LNCaP clone FGC (cell line): ENCODE measurements around the gene DPF3.

Experiments used
- DNase-seq: peaks from one replicate; pipeline ENCODE4 v3.0.0-alpha.2; 2011; ENCODE audit warnings: low read depth
- H3K4me3 ChIP-seq: 2 replicates; pipeline ENCODE4 v1.5.1; 2011; ENCODE audit warnings: mild to moderate bottlenecking, low read depth, low read length, control low read depth
- TF ChIP-seq, protein P1 (sequence below): IDR thresholded peaks from 2 replicates; pipeline ENCODE4 v1.5.1; 2012; ENCODE audit warnings: mild to moderate bottlenecking; ENCODE audit not compliant: control insufficient read depth, insufficient read depth; ENCODE audit errors: extremely low read depth

The DPF3 gene

DNA sequence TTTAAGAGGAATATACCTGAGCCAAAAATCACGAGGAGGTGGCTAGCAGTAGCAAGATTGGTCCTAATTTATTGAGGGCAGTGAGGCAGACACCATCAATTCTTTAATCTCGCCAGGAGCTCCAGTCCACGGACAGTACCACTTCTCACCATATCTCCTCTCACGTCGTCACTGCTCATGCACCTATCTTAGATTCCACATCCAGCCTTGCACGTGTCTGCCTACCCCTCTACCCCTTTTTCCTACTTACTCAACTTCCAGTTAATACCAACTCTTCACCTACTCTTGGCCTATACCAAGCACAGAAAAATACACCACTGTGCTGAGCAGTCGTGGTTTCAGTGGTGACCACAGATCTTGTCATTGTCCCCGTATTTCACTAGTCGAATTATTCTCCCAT, 246.1 kb downstream of the DPF3 start:
- no peak for DNase-seq
- TF ChIP-seq, protein P1, sequence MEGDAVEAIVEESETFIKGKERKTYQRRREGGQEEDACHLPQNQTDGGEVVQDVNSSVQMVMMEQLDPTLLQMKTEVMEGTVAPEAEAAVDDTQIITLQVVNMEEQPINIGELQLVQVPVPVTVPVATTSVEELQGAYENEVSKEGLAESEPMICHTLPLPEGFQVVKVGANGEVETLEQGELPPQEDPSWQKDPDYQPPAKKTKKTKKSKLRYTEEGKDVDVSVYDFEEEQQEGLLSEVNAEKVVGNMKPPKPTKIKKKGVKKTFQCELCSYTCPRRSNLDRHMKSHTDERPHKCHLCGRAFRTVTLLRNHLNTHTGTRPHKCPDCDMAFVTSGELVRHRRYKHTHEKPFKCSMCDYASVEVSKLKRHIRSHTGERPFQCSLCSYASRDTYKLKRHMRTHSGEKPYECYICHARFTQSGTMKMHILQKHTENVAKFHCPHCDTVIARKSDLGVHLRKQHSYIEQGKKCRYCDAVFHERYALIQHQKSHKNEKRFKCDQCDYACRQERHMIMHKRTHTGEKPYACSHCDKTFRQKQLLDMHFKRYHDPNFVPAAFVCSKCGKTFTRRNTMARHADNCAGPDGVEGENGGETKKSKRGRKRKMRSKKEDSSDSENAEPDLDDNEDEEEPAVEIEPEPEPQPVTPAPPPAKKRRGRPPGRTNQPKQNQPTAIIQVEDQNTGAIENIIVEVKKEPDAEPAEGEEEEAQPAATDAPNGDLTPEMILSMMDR: no peak
- H3K4me3 ChIP-seq: no peak overlapping the region

DNA sequence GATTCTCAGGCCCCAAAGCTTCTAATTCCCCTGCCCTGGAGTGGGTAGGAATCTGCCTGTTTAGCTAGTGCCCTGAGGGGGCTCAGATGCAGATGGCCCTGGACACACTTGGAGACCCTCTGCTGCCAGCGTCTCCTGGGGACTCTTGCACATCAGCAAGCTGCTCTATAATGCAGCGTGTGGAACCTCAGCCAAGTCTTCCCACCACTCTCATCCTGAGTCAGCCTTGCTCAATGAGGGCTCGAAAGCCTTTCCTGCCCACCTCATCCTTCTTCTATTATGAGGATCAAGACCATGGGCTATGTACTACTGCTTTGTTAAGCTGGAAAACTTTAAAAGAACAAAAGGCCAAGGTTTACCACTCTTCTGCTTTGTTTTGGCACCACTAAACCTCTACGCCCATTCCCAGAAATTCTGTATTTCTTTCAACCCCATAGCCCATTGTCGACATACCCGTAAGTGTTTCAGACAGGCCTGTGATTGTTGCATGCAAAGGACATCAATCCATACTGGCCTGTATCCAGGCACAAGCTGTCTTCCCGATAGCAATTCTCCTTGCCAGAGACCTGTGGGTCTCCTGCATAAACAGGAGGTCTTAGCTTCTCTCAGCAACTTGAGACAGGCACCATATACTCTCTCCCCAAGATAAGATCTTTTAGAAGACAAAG, 246.9 kb downstream of the DPF3 start:
- no peak overlapping the region for H3K4me3 ChIP-seq
- DNase-seq: no peak
- TF ChIP-seq, protein P1: no peak

DNA sequence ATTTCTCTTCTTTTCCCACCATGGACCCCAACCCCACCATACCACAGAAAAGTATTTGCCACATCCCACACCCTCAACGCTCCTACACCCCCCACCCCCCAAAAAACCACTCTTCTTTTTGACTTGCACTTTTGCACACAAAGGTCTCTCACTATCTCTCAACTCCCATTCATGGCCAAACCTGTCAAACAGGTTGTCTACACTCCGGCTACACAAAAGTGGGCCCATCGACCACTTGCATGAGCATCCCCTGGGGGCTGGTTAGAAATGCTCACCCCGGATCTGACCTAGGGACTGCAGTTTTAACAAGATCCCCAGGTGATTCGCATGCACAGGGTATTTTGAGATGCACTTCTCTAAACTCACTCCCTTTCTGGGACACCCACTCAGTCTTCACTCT, 248.2 kb downstream of the DPF3 start:
- no peak for DNase-seq
- no peak overlapping the region for H3K4me3 ChIP-seq
- TF ChIP-seq, protein P1: no peak

DNA sequence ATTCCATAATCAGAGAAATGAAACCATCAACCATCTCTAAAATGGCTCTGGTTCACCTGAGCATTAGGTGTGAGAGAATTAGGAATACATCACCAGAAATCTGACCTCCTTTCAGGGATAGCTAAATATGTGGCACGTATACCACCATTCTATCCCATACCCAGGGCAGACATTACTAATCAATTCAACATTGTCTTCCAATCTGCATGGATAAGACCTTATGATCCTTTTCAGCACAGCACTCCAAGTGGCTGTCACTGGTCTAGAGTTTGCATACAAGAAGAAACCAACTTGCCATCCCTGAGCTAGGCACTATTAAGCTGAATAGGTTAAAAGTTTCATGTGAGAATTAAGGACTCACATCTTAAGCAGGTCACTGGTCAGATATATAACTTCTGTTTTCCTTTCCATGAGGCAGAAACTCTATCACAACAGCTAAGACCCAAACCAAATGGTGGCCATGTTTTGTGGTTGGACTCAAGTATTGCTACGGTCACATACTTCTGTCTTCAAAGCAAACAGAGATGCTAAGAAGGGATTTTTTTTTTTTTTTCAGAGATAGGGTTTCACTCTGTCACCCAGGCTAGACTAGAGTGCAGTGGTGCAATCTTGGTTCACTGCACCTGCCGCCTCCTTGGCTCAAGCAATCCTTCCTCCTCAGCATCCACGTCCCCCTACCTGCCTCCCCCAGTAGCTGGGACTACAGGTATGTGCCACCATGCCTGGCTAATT, 249.0 kb downstream of the DPF3 start:
- no peak overlapping the region for H3K4me3 ChIP-seq
- no peak for DNase-seq
- TF ChIP-seq, protein P1: no peak

DNA sequence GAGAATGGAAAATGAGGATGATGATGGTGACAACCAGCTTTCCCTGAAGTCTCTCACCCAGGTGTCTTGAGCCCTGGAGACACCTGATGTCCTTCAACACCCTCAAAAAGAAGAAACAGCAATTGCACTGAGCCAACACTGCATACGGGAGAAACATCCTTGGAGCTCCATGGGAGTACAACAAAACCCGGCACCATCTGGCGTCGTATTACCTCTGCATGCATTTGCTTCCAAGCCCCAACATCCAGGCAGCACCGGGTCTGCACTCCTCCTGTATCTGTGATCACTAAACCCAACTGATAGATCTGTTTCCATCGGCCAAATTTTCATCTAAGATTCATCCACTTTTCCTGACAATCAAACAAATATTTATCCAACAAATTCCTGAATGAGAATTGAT, 249.9 kb downstream of the DPF3 start:
- no peak for DNase-seq
- H3K4me3 ChIP-seq: no peak overlapping the region
- TF ChIP-seq, protein P1: no peak

DNA sequence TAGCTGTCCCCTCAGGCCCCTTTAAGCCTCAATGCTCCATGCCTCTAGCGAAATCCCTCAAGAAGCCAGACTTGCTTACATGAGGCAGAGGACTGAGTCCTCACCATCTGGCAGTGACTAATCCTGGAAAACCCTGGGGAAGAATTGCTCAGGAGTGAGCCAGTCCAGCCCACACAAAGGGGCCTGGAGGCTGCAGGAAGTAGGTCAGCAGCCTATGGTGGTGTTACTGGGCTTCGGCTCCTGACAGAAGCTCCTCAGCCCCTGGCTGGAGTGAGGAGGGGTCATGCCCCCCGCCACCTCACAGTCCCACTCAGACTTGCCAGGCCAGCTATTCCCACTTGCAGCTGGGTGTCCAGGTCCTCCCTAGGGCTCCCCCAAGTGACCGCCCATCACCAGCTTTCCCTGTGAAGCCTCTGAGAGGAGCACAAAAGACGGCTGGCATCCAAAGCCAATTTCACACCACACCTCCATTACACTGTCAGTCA, 250.5 kb downstream of the DPF3 start:
- TF ChIP-seq, protein P1: no peak
- DNase-seq: no peak
- no peak overlapping the region for H3K4me3 ChIP-seq

DNA sequence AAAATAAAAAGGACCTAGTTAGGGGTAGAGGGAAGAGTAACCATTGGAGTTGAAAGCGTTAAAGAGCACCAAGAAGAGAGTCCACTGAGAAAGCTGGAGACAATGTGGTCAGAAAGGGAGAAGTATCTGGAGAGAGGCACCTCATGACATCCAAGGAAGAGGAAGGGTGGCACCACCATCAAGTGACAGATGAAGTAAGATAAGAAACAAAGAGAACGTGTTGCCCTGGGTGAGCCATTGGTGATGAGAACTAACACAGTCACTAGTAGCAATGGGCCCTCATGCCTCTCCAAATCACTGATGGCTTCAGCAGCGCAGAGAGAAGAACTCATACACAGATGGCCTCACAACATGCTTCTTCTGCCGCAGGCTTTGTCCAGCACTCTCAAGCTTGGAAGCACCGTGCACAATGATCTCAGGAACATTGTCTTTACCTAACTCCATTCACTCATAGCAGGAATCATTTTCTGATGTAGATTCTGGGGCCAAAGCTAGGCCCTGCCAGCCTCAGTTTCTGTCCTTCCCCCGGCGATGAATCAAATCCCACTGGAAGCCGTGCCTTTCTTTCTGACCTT, 252.9 kb downstream of the DPF3 start:
- TF ChIP-seq, protein P1: no peak
- H3K4me3 ChIP-seq: no peak overlapping the region
- DNase-seq: no peak
